Natural killer cell (primary cell): ENCODE measurements around the gene USF3. TPM values are rescaled to one million over a fixed set of nuclear protein-coding genes. Genes with fewer than 3 reads are reported as not detected.

ENCODE experiments used
- ATAC-seq, 3 donors: fragments of 150-1000 bp in 2 of 3; fragments of 200-7000 bp in 1 of 3; cut with Tn5 transposase; 1 replicate in 1 of 3; 2 replicates in 2 of 3; pipeline ENCODE4 v1.10.0; 2021; ENCODE audit warnings: mild to moderate bottlenecking in 2 of 3, moderate library complexity in 2 of 3
- DNase-seq, 2 donors: peaks; one replicate each; pipeline versions ENCODE4 v3.0.0 to v3.0.0-alpha.2; 2013 to 2021; ENCODE audit warnings: mixed read lengths in 1 of 2
- H3K27ac ChIP-seq: one replicate; pipeline ENCODE4 v1.5.1; 2013; ENCODE audit warnings: mild to moderate bottlenecking, low read length
- H3K27me3 ChIP-seq: one replicate; pipeline ENCODE4 v1.6.1; 2013; ENCODE audit warnings: low read length; ENCODE audit not compliant: control insufficient read depth, insufficient read depth
- H3K36me3 ChIP-seq: one replicate; pipeline ENCODE4 v1.6.1; 2013; ENCODE audit warnings: low read length; ENCODE audit not compliant: control insufficient read depth, insufficient read depth
- H3K4me1 ChIP-seq: one replicate; pipeline ENCODE4 v1.6.1; 2013; ENCODE audit warnings: low read length; ENCODE audit not compliant: control insufficient read depth, insufficient read depth
- H3K4me3 ChIP-seq: one replicate; pipeline ENCODE4 v1.5.1; 2013; ENCODE audit warnings: low read length
- H3K9me3 ChIP-seq: one replicate; pipeline ENCODE4 v1.6.1; 2013; ENCODE audit warnings: low read length; ENCODE audit not compliant: control insufficient read depth, insufficient read depth
- H3K27ac Mint-ChIP-seq, 2 donors: one replicate each; pipeline ENCODE4 v1.8.0; 2022; ENCODE audit warnings: mild to moderate bottlenecking in 2 of 2, mixed read lengths in 2 of 2, moderate library complexity in 1 of 2
- H3K27me3 Mint-ChIP-seq, 2 donors: one replicate each; pipeline ENCODE4 v1.8.0; 2022; ENCODE audit warnings: low read depth in 2 of 2, mixed read lengths in 2 of 2
- H3K36me3 Mint-ChIP-seq: one replicate; pipeline ENCODE4 v1.8.0; 2022; ENCODE audit warnings: mixed read lengths
- H3K4me1 Mint-ChIP-seq, 2 donors: one replicate each; pipeline ENCODE4 v1.8.0; 2022; ENCODE audit warnings: mixed read lengths in 2 of 2
- H3K4me3 Mint-ChIP-seq: one replicate; pipeline ENCODE4 v1.8.0; 2022; ENCODE audit warnings: mild to moderate bottlenecking, moderate library complexity, mixed read lengths
- H3K9me3 Mint-ChIP-seq, 2 donors: one replicate each; pipeline ENCODE4 v1.8.0; 2022; ENCODE audit warnings: mixed read lengths in 2 of 2
- WGBS: methylation state at CpG from one replicate; pipeline ENCODE4 v1.1.7; 2013; ENCODE audit warnings: missing lambda C conversion rate; ENCODE audit not compliant: insufficient coverage; 5-methylcytosine and 5-hydroxymethylcytosine counted together
- intact Hi-C: fragments of 100-400 bp; cut with micrococcal nuclease; formaldehyde crosslinking; loops from one replicate; pipeline ENCODE4 v1.14.2; 2022
- total RNA-seq, 4 donors: library from RNA; stranded (reverse); fragments of 120-200 nt in 1 of 4; gene quantifications; one replicate each; pipeline versions ENCODE4 v1.2.3 to v1.2.4, GENCODE V29; 2013 to 2022
- TF ChIP-seq, protein P1 (sequence below): fragments of 200-600 bp; IDR thresholded peaks from one replicate; pipeline ENCODE4 v1.8.0; 2022; ENCODE audit warnings: antibody characterized with exemption

Gene USF3
- total RNA-seq, 3 donors from 2014 or later (not counting 1 experiment from before 2014, with no cell fraction given) = 38.0 to 43.0 (median 41.8) TPM

- H3K27ac Mint-ChIP-seq = no peak overlapping the region
Observed at GRCh38 chr3:113600418-113601182, 95.8 kb downstream of the USF3 start.

More at GRCh38 chr3:113600418-113601182, 95.8 kb downstream of the USF3 start:
- H3K27me3 ChIP-seq = no peaks in the 10 kb centered on the region
- no peaks in the 10 kb centered on the region for H3K9me3 Mint-ChIP-seq
- peaks cover 42% of the 10 kb centered on the region for H3K36me3 ChIP-seq
- H3K4me1 ChIP-seq = no peaks in the 10 kb centered on the region
- no peak for ATAC-seq
- no peak overlapping the region for H3K27ac ChIP-seq
- TF ChIP-seq, protein P1, sequence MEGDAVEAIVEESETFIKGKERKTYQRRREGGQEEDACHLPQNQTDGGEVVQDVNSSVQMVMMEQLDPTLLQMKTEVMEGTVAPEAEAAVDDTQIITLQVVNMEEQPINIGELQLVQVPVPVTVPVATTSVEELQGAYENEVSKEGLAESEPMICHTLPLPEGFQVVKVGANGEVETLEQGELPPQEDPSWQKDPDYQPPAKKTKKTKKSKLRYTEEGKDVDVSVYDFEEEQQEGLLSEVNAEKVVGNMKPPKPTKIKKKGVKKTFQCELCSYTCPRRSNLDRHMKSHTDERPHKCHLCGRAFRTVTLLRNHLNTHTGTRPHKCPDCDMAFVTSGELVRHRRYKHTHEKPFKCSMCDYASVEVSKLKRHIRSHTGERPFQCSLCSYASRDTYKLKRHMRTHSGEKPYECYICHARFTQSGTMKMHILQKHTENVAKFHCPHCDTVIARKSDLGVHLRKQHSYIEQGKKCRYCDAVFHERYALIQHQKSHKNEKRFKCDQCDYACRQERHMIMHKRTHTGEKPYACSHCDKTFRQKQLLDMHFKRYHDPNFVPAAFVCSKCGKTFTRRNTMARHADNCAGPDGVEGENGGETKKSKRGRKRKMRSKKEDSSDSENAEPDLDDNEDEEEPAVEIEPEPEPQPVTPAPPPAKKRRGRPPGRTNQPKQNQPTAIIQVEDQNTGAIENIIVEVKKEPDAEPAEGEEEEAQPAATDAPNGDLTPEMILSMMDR = no peak
- peaks cover 5% of the 10 kb centered on the region for H3K36me3 Mint-ChIP-seq
- no peaks in the 10 kb centered on the region for H3K9me3 ChIP-seq
- H3K4me3 Mint-ChIP-seq = no peak overlapping the region
- WGBS = 98% methylated on average over 2 of the region's 2 CpGs
- H3K4me1 Mint-ChIP-seq = peaks cover 0 to 5% of the 10 kb centered on the region in 2 donors
- no peak overlapping the region for H3K4me3 ChIP-seq
- intact Hi-C loops = no loop called here
- no peaks in the 10 kb centered on the region for H3K27me3 Mint-ChIP-seq
- no peak for DNase-seq

Other genes with a start within 250 kb of the USF3 start
- gene SPICE1, start 181.5 kb downstream of the USF3 start, total RNA-seq = 10 to 100 TPM in 2 of 3 donors, 1 to 10 TPM in 1; 8.6 to 14.7 (median 14.2) TPM
- 100 to 1,000 TPM in 2 of 3 donors, 10 to 100 TPM in 1; 86.9 to 136 (median 101) TPM for gene SIDT1, start 164.1 kb downstream of the USF3 start, total RNA-seq
- gene NAA50, start 49.6 kb upstream of the USF3 start, total RNA-seq = 10 to 100 TPM; 55.3 to 77.6 (median 61.0) TPM
- gene ATP6V1A, start 50.4 kb upstream of the USF3 start, total RNA-seq = 10 to 100 TPM; 26.3 to 31.9 (median 30.0) TPM
- gene GRAMD1C, start 142.1 kb upstream of the USF3 start, total RNA-seq = 1 to 10 TPM; 2.7 to 3.9 (median 3.6) TPM